T-cell (primary cell): ENCODE data around the gene CCDC85B. TPM values are rescaled to one million over a fixed set of nuclear protein-coding genes. Genes with fewer than 3 reads are reported as not detected.

ENCODE experiments used
- ATAC-seq, 4 experiments: fragments of 200-7000 bp in 3 of 4; fragments of 150-1000 bp in 1 of 4; cut with Tn5 transposase; replicated peaks in 1 of 4; 1 replicate in 3 of 4; 2 replicates in 1 of 4; pipeline ENCODE4 v1.10.0; 2021; ENCODE audit warnings: moderate library complexity in 3 of 4, mild to moderate bottlenecking in 2 of 4, moderate number of reproducible peaks in 1 of 4
- CTCF ChIA-PET, 2 donors: fragments of 300-600 bp; sonication (Branson Sonifier 250); formaldehyde crosslinking; loops; one replicate each; lab custom pipeline; 2022; ENCODE audit warnings: antibody characterized with exemption in 2 of 2; lab: Charles Lee
- POLR2A ChIA-PET, 2 donors: fragments of 300-600 bp; sonication (Branson Sonifier 250); formaldehyde crosslinking; loops; one replicate each; lab custom pipeline; 2022; ENCODE audit warnings: antibody characterized with exemption in 2 of 2; lab: Charles Lee
- DNase-seq, 35 experiments: peaks; one replicate each; pipeline versions ENCODE4 v3.0.0 to v3.0.0-alpha.2; 2013 to 2023
- H3K27ac ChIP-seq: one replicate; pipeline ENCODE4 v1.5.1; 2013; ENCODE audit warnings: low read length
- H3K27me3 ChIP-seq, 2 experiments: replicated peaks in 1 of 2; 1 replicate in 1 of 2; 2 replicates in 1 of 2; pipeline versions ENCODE4 v1.6.1 to v1.7.0; 2013; ENCODE audit warnings: low read length in 1 of 2, mixed read lengths in 1 of 2; ENCODE audit not compliant: control insufficient read depth in 2 of 2, insufficient read depth in 2 of 2; ENCODE audit errors: extremely low read depth in 1 of 2
- H3K36me3 ChIP-seq, 2 donors: 1 replicate in 1 of 2; 2 replicates in 1 of 2; pipeline versions ENCODE4 v1.6.1 to v1.7.0; 2013; ENCODE audit warnings: low read length in 1 of 2; ENCODE audit not compliant: control insufficient read depth in 2 of 2, insufficient read depth in 1 of 2; ENCODE audit errors: extremely low read depth in 1 of 2
- H3K4me1 ChIP-seq, 2 experiments: 1 replicate in 1 of 2; 2 replicates in 1 of 2; pipeline versions ENCODE4 v1.6.1 to v1.7.0; 2013; ENCODE audit warnings: low read length in 2 of 2, mixed read lengths in 1 of 2; ENCODE audit not compliant: insufficient read depth in 2 of 2, control insufficient read depth in 1 of 2; ENCODE audit errors: extremely low read depth in 1 of 2
- H3K4me3 ChIP-seq, 2 donors: 1 replicate in 1 of 2; 2 replicates in 1 of 2; pipeline versions ENCODE4 v1.5.1 to v1.7.0; 2013; ENCODE audit warnings: mild to moderate bottlenecking in 2 of 2, low read length in 1 of 2, moderate library complexity in 1 of 2; ENCODE audit not compliant: control insufficient read depth in 1 of 2; ENCODE audit errors: extremely low read depth in 1 of 2
- H3K9me3 ChIP-seq: 2 replicates; pipeline ENCODE4 v1.7.0; 2013
- H3K27ac Mint-ChIP-seq, 2 donors: one replicate each; pipeline ENCODE4 v1.8.0; 2020 to 2021; ENCODE audit warnings: mild to moderate bottlenecking in 2 of 2, mixed read lengths in 2 of 2
- H3K27me3 Mint-ChIP-seq, 2 donors: one replicate each; pipeline ENCODE4 v1.8.0; 2021 to 2022; ENCODE audit warnings: mixed read lengths in 2 of 2
- H3K36me3 Mint-ChIP-seq: one replicate; pipeline ENCODE4 v1.8.0; 2021; ENCODE audit warnings: mixed read lengths
- H3K4me1 Mint-ChIP-seq, 3 donors: one replicate each; pipeline ENCODE4 v1.8.0; 2020 to 2022; ENCODE audit warnings: mixed read lengths in 3 of 3, mild to moderate bottlenecking in 1 of 3
- H3K4me3 Mint-ChIP-seq, 3 donors: one replicate each; pipeline ENCODE4 v1.8.0; 2020 to 2022; ENCODE audit warnings: mild to moderate bottlenecking in 3 of 3, mixed read lengths in 3 of 3, moderate library complexity in 3 of 3
- H3K9me3 Mint-ChIP-seq, 3 donors: one replicate each; pipeline ENCODE4 v1.8.0; 2020 to 2022; ENCODE audit warnings: mixed read lengths in 3 of 3
- WGBS: methylation state at CpG from one replicate; pipeline ENCODE4 v1.1.5; 2013; ENCODE audit warnings: missing lambda C conversion rate; ENCODE audit not compliant: insufficient coverage; 5-methylcytosine and 5-hydroxymethylcytosine counted together
- total RNA-seq, 35 experiments: library from RNA in 6 of 35; stranded (reverse) in 6 of 35; fragments of 120-200 nt in 1 of 35; gene quantifications; one replicate each; pipeline versions ENCODE4 v1.2.1 to v1.2.4 and lab custom pipeline; 2013 to 2026

CCDC85B gene
- total RNA-seq, 5 donors from 2014 or later (not counting 1 experiment from before 2014, with no cell fraction given) = 20.3 to 39.0 (median 37.4) TPM

DNA sequence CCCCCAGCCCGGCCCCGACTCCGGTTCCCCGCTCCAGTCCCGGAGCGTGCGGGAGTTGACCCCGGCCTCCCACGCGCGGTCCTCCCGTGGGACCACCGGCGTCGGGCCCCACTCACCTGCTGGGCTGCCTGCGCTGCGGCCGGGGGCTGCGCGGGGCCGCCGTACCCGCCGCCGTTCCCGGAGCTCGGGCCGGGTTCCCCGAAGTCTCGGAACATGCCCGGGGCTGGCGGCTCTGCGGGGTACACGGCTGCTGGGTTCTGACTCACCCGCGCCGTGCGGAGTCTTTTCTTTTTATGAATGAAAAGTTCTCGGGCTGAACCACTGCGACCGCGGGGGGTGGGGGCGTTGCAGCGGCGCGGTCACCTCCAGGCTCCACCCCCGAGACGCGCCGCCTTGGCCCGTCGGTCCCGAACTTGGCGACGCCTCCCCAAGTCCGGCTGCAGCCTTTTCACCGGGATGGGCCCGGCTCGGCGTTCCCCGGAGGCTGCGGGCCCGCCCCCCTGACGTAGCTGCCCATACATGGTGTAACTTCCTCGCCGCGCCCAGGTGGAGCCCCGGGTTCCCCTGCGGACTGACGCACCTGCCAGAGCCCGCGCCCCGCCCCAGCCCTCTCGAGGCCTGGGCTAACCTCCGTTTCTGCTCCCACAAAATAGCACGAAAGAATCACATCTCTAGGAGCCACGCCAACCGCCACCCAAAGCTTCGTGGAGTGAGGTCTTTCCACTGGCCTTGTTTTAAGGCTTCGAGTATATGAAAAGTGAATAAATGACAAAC, 9.8 kb downstream of the CCDC85B start, which contains the start of gene FOSL1:
Gene FOSL1, minus strand, starts transcription at position 264 of the 774 bp plus-strand sequence. Its CDS starts 49 bp downstream, at position 215.
- H3K27ac Mint-ChIP-seq = peak within 1 kb of the TSS in 1 of 2 donors; percentile 76
- Histone ChIP-seq H3K9me3 (no peaks in the 10 kb centered on the region), H3K4me3 (peak within 1 kb of the TSS; percentile 39 to 65), H3K27me3 (peaks cover 0 to 34% of the 10 kb centered on the region in 2 experiments), H3K27ac (peak within 1 kb of the TSS; percentile 47), H3K36me3 (no peaks in the 10 kb centered on the region), H3K4me1 (peaks cover 7 to 33% of the 10 kb centered on the region in 2 experiments)
- peak within 1 kb of the TSS; percentile 61 to 74 (median 64) for H3K4me3 Mint-ChIP-seq
- H3K4me1 Mint-ChIP-seq = peaks cover 5 to 19% (median 6%) of the 10 kb centered on the region in 3 donors
- ChIA-PET POLR2A (interaction anchor here (0.5 to 1.8 kb wide), 6 partner anchors 8 to 395 kb away, joined by 3 to 13 read pairs (median 5); partner anchors contain the start of gene CCDC85B (in 1 of the 2)), CTCF (interaction anchor here (0.6 to 2.6 kb wide), 4 partner anchors 9 to 480 kb away, joined by 4 to 22 read pairs (median 13); partner anchors contain the start of genes CCDC85B (in 1 of the 2) and FIBP (in 1 of the 2))
- ATAC-seq (peak; percentile 91 to 97 (median 94)), DNase-seq (peak; percentile 64 to 96 (median 89))
- H3K36me3 Mint-ChIP-seq = no peaks in the 10 kb centered on the region
- WGBS = under 1% methylated on average over 72 of the region's 80 CpGs
- no peaks in the 10 kb centered on the region for H3K9me3 Mint-ChIP-seq
- H3K27me3 Mint-ChIP-seq = peaks cover 0 to 3% of the 10 kb centered on the region in 2 donors

DNA sequence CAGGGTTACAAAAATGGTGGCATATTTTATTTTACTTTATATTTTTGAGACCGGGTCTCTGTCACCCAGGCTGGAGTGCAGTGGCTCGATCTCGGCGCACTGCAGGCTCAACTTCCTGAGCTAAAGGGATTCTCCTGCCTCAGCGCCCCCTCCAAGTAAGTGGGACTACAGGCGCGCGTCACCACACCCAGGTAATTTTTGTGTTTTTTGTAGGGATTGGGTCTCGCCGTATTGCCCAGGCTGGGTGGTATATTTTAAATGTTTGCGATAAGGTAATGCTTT, 10.4 kb downstream of the CCDC85B start:
- Mint-ChIP-seq H3K36me3 (no peaks in the 10 kb centered on the region), H3K27me3 (peaks cover 0 to 3% of the 10 kb centered on the region in 2 donors), H3K4me3 (peak overlapping the region; percentile 61 to 74 (median 64)), H3K9me3 (no peaks in the 10 kb centered on the region), H3K27ac (peak overlapping the region in 1 of 2 donors; percentile 76), H3K4me1 (peaks cover 5 to 16% (median 6%) of the 10 kb centered on the region in 3 donors)
- no CpG with 5 or more reads among the region's 11 CpGs for WGBS
- DNase-seq (no peak), ATAC-seq (no peak)
- Histone ChIP-seq H3K27ac (peak overlapping the region; percentile 47), H3K4me1 (peaks cover 7 to 33% of the 10 kb centered on the region in 2 experiments), H3K4me3 (peak overlapping the region in 1 of 2 donors; percentile 65), H3K27me3 (peaks cover 0 to 34% of the 10 kb centered on the region in 2 experiments), H3K36me3 (no peaks in the 10 kb centered on the region), H3K9me3 (no peaks in the 10 kb centered on the region)
- ChIA-PET CTCF (interaction anchor here (0.6 to 2.6 kb wide), 4 partner anchors 9 to 481 kb away, joined by 4 to 22 read pairs (median 13); partner anchors contain the start of genes CCDC85B (in 1 of the 2) and FIBP (in 1 of the 2)), POLR2A (interaction anchor here (0.5 to 1.8 kb wide), 6 partner anchors 9 to 395 kb away, joined by 3 to 13 read pairs (median 5); partner anchors contain the start of gene CCDC85B (in 1 of the 2))

DNA sequence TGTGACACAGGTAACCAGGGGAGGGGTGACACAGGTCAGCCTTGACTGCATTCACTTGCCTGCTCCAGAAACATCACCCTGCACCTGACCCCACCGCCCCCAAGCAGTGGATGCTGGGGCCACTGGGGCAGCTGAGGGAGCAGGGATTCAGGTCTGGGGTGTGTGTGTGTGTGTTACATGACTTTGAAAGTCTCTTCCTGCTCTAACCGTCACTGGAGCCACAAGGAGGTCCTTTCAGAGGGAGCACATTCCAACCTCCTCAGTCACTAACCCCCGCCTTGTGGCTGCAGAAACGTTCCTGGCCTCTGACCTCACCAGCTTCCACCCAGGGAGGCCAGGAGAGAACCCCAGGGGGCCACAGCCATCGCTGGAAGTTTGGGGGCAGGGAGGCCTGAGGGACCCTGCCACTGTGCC, 12.6 kb downstream of the CCDC85B start:
- Mint-ChIP-seq H3K36me3 (no peaks in the 10 kb centered on the region), H3K4me1 (peaks cover 5 to 14% (median 6%) of the 10 kb centered on the region in 3 donors), H3K9me3 (no peaks in the 10 kb centered on the region), H3K27ac (no peak overlapping the region), H3K27me3 (peaks cover 0 to 4% of the 10 kb centered on the region in 2 donors), H3K4me3 (no peak overlapping the region)
- DNase-seq (no peak), ATAC-seq (no peak)
- H3K9me3 ChIP-seq = no peaks in the 10 kb centered on the region
- peaks cover 7 to 29% of the 10 kb centered on the region in 2 experiments for H3K4me1 ChIP-seq
- no peak overlapping the region for H3K4me3 ChIP-seq
- WGBS = 13% methylated on average over 1 of the region's 5 CpGs
- ChIA-PET CTCF (no interaction called here), POLR2A (interaction anchor here in 1 of 2 donors (0.5 kb wide), 1 partner anchor 1569 kb away, joined by 3 read pairs; no protein-coding TSS in a partner anchor)
- no peak overlapping the region for H3K27ac ChIP-seq
- H3K36me3 ChIP-seq = no peaks in the 10 kb centered on the region
- peaks cover 0 to 43% of the 10 kb centered on the region in 2 experiments for H3K27me3 ChIP-seq

DNA sequence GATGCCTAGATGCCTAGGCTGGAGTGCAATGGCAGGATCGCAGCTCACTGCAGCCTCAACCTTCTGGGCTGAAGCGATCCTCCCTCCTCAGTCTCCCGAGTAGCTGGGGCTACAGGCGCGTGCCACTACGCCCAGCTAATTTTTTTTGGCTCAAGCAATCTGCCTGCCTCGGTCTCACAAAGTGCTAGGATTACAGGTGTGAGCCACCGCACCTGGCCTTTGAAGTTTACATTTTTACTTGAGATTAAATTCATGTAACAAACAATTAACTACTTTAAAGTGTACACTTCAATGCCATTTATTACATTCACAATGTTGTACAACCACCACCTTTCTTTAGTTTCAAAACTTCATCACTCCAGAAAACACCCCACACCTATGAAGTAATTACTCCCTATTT, 13.2 kb downstream of the CCDC85B start:
- Mint-ChIP-seq H3K27me3 (peaks cover 0 to 3% of the 10 kb centered on the region in 2 donors), H3K4me1 (peaks cover 3 to 13% (median 5%) of the 10 kb centered on the region in 3 donors), H3K36me3 (no peaks in the 10 kb centered on the region), H3K4me3 (no peak overlapping the region), H3K27ac (no peak overlapping the region), H3K9me3 (no peaks in the 10 kb centered on the region)
- Histone ChIP-seq H3K27me3 (peaks cover 0 to 42% of the 10 kb centered on the region in 2 experiments), H3K27ac (no peak overlapping the region), H3K36me3 (no peaks in the 10 kb centered on the region), H3K4me1 (peaks cover 7 to 27% of the 10 kb centered on the region in 2 experiments), H3K4me3 (no peak overlapping the region), H3K9me3 (no peaks in the 10 kb centered on the region)
- ChIA-PET POLR2A (no interaction called here), CTCF (no interaction called here)
- 88% methylated on average over 8 of the region's 8 CpGs for WGBS
- no peak for ATAC-seq
- no peak for DNase-seq

DNA sequence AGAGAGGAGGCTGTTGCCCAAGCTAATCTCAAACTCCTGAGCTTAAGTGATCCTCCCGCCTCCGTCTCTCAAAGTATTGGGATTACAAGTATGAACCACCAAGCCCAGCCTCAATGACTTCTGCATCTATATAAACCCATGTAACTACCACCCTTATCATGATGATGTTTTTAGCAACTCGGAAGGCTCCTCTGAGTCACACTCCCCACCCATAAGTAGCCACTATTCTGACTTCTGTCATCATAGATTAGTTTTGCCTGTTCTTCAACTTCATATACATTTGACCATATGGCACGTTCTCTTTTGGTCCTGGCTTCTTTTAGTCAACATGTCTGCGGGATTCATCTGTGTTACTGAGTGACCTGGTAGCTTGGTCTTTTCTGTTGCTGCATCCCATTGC, 16.1 kb downstream of the CCDC85B start:
- H3K27me3 Mint-ChIP-seq = peaks cover 1 to 4% of the 10 kb centered on the region in 2 donors

DNA sequence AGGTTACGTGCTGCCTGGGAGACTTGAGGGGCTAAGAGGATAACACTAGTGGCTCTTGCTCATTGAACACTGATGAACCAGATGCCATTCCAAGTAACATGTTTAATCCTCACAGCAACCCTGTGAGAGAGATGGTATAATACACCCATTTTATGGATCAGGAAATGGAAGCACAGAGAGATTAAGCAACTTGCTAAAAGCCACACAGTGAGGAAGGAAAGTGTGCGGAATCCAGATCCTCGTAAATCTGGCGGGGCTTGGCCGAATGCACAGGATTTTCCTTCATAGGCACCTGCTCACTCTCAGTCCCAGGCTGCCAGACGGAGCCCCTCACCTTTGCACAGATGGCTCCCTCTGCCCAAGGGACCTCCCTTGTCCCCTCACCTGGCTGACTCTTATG, 17.4 kb downstream of the CCDC85B start:
- Mint-ChIP-seq H3K27ac (no peak overlapping the region), H3K4me1 (peaks cover 0 to 7% (median 6%) of the 10 kb centered on the region in 3 donors), H3K4me3 (no peak overlapping the region), H3K9me3 (no peaks in the 10 kb centered on the region), H3K27me3 (peaks cover 1 to 4% of the 10 kb centered on the region in 2 donors), H3K36me3 (no peaks in the 10 kb centered on the region)
- no peak overlapping the region for H3K27ac ChIP-seq
- no peaks in the 10 kb centered on the region for H3K9me3 ChIP-seq
- ATAC-seq (no peak), DNase-seq (no peak)
- ChIA-PET POLR2A (no interaction called here), CTCF (no interaction called here)
- no peak overlapping the region for H3K4me3 ChIP-seq
- peaks cover 0 to 42% of the 10 kb centered on the region in 2 experiments for H3K27me3 ChIP-seq
- no peaks in the 10 kb centered on the region for H3K36me3 ChIP-seq
- peaks cover 0 to 8% of the 10 kb centered on the region in 2 experiments for H3K4me1 ChIP-seq
- WGBS = 89% methylated on average over 5 of the region's 6 CpGs

More for the DNA sequence above, 16.1 kb downstream of the CCDC85B start:
- Mint-ChIP-seq H3K4me3 (no peak overlapping the region), H3K27ac (no peak overlapping the region), H3K9me3 (no peaks in the 10 kb centered on the region), H3K36me3 (no peaks in the 10 kb centered on the region), H3K4me1 (peaks cover 0 to 10% (median 6%) of the 10 kb centered on the region in 3 donors)
- peaks cover 0 to 41% of the 10 kb centered on the region in 2 experiments for H3K27me3 ChIP-seq
- H3K4me1 ChIP-seq = peaks cover 0 to 9% of the 10 kb centered on the region in 2 experiments
- H3K9me3 ChIP-seq = no peaks in the 10 kb centered on the region
- no peaks in the 10 kb centered on the region for H3K36me3 ChIP-seq
- ChIA-PET CTCF (interaction anchor here (0.5 to 1.5 kb wide), 2 partner anchors 16 to 101 kb away, joined by 3 to 4 read pairs; partner anchors contain the start of gene CCDC85B (in 1 of the 2)), POLR2A (interaction anchor here in 1 of 2 donors (0.5 kb wide), 1 partner anchor 311 kb away, joined by 3 read pairs; the partner anchor contains the start of gene KCNK7)
- H3K27ac ChIP-seq = no peak overlapping the region
- no peak overlapping the region for H3K4me3 ChIP-seq
- DNase-seq = no peak
- WGBS = 63% methylated on average over 1 of the region's 5 CpGs
- no peak for ATAC-seq
